Measurements from ENCODE around the gene ACVR2B.

ACVR2B gene

DNA sequence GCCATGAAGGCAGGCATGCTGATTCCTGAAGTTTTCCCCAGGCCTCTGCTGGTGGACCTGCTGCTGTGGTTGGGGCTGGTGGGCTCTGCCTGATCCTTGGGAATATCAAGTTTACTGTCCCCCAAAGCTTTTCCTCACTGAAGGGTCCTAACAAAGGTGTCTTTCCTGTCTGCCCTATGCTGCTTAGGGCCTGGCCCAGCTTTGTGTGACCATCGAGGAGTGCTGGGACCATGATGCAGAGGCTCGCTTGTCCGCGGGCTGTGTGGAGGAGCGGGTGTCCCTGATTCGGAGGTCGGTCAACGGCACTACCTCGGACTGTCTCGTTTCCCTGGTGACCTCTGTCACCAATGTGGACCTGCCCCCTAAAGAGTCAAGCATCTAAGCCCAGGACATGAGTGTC is 29.3 kb downstream of the ACVR2B start:
- DNase-seq: no peak

GRCh38 chr3:38487323-38487722 is 33.6 kb downstream of the ACVR2B start:
- DNase-seq: no peak

GRCh38 chr3:38488949-38489348 is 35.3 kb downstream of the ACVR2B start:
- DNase-seq: no peak

DNA sequence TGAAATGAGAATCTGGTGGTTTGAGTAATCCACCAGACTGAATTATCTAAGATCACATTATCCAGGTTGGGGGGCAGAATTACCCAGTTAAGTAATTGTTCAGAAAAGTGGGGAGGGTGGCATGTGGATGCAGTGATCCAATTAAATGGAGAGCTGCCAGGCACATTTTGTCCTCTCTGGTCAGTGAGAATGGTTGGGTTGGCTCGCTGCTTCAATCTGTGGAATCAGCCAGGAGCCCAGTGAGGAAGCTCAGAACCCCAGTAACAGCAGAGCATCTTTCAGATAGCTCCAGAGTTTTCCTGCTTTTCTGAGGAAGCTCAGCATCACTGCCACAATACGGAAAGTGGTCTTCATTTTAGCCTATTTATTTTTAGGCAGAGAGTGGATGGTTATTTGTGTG is 36.1 kb downstream of the ACVR2B start:
- no peak for DNase-seq

DNA sequence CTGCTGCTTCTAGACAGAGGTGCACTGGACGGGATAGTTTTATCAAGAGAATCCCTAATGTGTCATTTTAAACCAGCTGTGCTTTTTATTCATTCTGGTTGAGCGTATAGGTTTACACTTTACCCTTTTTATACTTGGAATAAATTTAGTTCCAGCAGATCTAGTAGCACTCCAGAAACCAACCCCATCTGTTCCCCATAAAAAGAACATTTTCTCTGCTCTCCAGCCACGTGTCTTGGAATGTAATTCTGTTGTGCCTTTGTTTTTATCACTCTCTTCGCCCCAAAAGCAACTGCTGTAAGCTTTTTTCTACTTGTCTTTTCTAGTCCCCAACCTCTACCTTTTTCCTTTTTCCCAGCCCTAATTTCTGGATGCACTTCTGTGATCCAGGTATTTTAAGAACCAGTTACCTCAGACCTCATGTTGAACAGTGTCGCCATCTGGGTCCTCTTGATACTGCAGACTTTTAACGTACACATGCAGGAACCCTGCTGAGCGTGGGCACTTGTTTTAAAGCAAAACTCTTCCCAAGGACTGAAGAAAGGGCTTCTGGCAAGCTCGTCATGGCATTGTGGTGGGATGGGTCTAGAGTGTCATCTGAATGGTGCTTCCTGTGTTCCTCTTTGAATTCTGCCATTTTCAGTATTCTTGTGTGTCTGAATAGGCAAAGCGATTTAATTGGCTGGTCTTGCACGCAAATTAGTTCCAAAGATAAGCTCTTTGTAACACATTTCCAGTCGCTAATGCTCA is 36.8 kb downstream of the ACVR2B start:
- no peak for DNase-seq

DNA sequence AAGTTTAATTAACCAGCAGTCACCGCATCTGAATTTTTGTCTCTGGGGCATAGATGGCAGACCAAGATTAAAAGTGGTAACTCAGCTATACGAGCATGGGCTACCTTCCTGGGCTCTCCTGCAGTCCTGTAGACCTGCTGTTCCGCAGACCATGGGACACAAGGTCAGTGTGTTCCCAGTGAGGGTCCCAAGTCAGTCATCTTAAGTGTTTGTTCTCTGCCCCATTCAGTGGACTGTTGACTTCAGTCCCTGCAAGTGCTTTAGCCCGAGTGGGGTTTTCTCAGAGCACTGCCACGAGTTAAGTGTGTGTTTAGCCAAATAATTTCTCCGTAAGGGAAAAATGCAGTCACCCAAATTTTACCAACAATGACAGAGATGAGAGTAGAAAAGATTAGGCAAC is 37.5 kb downstream of the ACVR2B start:
- DNase-seq: no peak

- DNase-seq: no peak
Measured at GRCh38 chr3:38493031-38493430, 39.3 kb downstream of the ACVR2B start.

DNA sequence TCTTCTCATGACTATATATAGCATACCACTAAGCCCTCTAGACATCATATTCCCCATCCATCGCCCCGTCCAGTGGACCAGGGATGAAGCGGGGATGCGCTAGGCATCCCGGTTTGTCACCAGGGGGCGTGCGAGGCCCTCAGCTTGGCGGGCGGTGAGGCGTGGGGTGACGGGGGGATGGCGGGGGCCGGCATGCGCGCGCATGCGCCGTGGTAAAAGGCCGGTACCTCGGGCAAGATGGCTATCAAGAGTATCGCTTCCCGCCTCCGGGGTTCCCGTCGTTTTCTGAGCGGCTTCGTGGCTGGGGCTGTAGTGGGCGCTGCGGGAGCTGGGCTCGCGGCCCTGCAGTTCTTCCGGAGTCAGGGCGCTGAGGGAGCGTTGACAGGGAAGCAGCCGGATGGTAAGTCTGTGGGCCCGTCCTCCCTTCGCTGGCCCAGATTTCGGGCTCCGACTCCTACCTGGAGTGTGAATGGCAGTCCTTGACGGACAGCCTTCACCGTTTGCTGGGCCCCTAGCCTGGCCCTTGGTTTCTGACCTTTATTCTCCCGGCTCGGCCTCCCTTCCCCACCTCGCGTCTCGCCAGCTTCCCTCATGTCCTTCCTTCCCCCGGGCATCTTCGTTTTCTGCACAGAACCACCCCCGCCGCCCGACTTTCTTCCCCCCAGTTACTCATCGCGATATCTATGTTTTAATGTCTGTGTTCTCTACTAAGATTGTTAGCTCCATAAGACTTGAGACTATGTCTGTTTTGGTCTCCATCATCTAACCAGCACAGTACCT is 42.6 kb downstream of the ACVR2B start, which contains the start of gene EXOG:
Gene EXOG, plus strand, starts transcription at position 210 of the 780 bp plus-strand sequence. Its CDS starts 28 bp downstream, at position 238.
- DNase-seq: peak; percentile 88

DNA sequence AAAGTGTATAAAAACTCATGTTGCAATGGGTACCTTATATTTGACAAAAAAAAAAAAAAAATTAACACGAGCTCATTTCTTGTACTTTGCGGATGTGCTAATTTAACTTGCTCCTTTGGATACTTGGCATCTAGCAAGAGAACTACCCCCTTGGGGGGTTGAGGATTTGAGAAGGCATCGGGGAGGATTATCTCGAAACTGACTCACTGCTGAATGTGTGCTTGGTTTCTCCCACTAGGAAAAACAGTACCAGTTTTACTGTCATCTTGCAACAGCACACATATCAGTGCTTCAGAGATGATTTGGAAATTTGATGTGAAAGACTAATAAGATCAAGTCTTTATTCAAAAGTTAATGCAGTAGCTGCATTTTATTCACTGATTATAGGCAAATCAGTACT is 43.3 kb downstream of the ACVR2B start:
- no peak for DNase-seq

- DNase-seq: no peak
Measured at GRCh38 chr3:38500688-38501417, 47.2 kb downstream of the ACVR2B start.

DNA sequence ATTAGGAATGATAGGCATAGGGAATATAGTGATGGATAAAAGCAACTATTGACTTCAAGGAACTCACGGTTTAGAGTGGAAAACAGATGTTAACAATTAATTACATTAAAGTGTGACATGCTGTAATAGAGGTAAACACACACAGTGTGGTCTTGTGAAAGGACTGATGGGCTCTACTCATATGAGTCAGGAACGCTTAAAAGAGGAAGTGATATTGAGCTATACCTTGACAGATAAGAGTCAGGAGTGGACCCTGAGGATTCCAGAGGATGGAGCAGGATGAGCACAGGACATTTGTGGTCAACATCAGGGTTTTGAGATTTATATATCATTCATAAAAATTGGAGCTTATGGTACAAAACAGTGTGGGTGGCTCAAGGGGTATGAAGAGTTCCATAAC is 53.4 kb downstream of the ACVR2B start:
- DNase-seq: no peak

GRCh38 chr3:38509732-38510131 is 56.0 kb downstream of the ACVR2B start:
- no peak for DNase-seq

DNA sequence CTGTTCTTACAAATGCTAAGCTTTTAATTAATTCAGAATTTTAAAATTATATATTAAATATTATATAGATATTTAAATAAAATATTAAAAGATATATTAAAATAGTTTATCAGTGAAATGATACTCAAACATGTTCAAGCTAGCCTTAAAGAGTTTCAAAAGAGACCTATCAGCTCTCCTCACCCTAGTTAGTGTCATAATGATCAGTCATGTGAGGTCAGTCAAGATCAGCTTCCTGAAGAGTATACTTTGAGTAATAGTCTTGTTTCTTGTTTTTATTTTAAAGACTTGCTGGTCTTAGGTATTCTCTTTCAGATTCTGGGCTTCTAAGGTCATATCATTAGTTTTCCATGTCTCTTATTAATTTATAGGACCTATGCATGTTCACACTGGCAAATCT is 56.9 kb downstream of the ACVR2B start:
- no peak for DNase-seq

GRCh38 chr3:38511546-38511945 is 57.9 kb downstream of the ACVR2B start:
- DNase-seq: no peak

- DNase-seq: no peak
Measured at GRCh38 chr3:38515367-38515766, 61.7 kb downstream of the ACVR2B start.

- no peak for DNase-seq
Measured at GRCh38 chr3:38516669-38517068, 63.0 kb downstream of the ACVR2B start.

- DNase-seq: no peak
Measured at GRCh38 chr3:38519000-38519399, 65.3 kb downstream of the ACVR2B start.

DNA sequence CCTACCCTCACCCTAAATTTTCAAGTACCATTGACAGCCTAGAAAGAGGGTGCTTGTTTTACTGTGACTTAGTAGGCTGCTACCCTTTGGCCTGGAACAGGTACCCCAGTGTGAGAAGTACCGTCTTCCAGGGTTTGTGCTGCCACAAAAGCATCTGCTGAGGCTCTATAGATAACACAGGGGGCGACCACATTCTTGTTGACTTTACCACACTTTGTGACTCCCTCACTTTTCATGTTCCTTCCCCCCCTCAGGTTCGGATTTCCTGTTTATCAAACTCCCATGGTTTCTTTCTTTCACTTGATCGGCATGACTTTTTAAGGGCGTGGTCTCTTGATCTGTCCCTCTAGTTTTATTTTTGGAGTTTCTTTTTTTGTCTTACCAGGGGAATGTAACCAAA is 66.0 kb downstream of the ACVR2B start:
- DNase-seq: no peak

DNA sequence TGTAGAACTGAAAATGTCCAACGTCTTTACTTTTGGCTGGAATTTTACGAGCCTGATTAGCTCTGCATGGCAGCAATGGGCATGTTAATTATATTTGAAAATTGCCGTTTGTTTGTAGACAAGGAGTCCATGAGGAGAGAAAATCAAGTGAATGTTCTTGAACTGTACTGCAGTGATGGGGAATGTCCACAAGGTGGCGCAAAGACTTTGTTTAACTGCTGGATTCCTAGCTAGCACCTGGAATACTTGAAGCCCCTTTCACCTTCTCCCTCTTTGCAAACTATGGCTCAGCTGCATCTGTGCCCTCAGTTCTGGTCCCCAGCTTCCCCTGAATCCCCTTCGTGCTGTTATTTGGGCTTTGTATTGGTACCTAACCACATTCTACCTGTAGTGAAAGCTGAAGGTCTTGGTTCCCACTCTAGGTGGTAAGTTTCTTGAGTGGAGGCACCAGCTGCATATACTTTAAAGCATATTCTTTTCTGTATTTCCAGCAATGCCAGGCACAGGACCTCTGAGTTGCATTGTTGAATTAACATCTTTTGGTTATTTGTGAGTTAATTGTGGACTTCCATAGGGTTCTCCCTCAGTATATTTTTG is 67.8 kb downstream of the ACVR2B start:
- peak; percentile 41 for DNase-seq

DNA sequence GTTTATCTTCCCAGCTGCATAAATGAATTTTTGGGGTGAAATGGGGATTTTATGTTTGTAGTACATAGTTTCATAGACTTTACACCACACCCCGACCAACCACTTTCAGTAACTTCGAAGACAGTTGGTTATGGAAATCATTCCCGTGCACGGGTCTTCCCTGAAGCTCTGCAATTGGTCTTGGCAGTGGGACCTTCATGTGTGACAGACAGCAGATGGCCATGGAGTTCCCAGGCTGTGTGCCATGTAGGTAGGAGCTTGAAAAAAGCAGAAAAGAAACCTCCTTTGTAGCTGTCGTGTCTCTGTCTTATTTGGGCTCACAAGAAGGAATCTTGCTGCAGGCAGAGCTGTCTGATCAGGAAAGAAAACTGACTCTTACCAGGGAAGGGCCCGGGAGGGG is 68.3 kb downstream of the ACVR2B start:
- DNase-seq: no peak

DNA sequence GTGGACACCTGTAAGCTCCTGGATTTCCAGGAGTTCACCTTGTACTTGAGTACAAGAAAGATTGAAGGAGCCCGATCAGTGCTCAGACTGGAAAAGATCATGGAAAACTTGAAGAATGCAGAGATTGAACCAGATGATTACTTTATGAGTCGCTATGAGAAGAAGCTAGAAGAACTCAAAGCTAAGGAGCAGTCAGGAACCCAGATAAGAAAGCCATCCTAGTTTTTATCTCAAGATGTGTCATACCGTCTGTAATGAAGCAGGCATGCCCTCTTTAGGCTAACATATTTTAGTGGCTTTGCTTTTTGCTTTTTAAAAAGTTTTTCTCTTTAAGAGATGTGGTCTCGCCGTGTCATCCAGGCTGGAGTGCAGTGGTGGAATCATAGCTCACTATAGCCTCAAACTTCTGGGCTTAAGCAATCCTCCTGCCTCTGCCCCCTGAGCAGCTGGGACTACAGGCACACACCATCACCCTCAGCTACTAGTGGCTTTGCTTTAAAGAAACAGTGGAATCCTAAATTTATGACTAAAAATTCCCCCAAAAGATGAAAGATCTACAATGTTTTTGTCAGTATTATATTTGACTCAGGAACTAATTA is 70.5 kb downstream of the ACVR2B start:
- DNase-seq: no peak

- DNase-seq: no peak
Measured at GRCh38 chr3:38526792-38527191, 73.1 kb downstream of the ACVR2B start.
